HG02885 (cell line): ENCODE data around the gene LIN7C.
"Not testable (repeated sequence)": the region's sequence is repeated elsewhere in the genome, so short reads cannot be mapped to it uniquely, and the experiment has no call there.

Source experiments
- ATAC-seq: cut with Tn5 transposase; IDR thresholded peaks from one replicate; pipeline ENCODE4 v1.9.1; 2021; ENCODE audit warnings: mild to moderate bottlenecking; ENCODE audit not compliant: unreplicated experiment, poor library complexity

Gene LIN7C

GRCh38 chr11:27452147-27452546, 54.4 kb downstream of the LIN7C start:
- no peak for ATAC-seq

- ATAC-seq = no peak
Observed at GRCh38 chr11:27451244-27451965, 55.2 kb downstream of the LIN7C start.

- ATAC-seq = not testable (repeated sequence)
Observed at GRCh38 chr11:27448184-27448540, 58.4 kb downstream of the LIN7C start.

GRCh38 chr11:27447288-27448183, 59.0 kb downstream of the LIN7C start:
- no peak for ATAC-seq

- ATAC-seq = no peak
Observed at GRCh38 chr11:27445625-27446024, 60.9 kb downstream of the LIN7C start.

GRCh38 chr11:27444801-27445215, 61.8 kb downstream of the LIN7C start:
- no peak for ATAC-seq
